BLaER1 (cell line): ENCODE data around the gene SNAP25.

Source experiments
- H3K27ac ChIP-seq: shearing (Covaris generic); formaldehyde crosslinking; 2 replicates; pipeline ENCODE4 v1.8.1; 2022
- H3K27me3 ChIP-seq: shearing (Covaris generic); formaldehyde crosslinking; 2 replicates; pipeline ENCODE4 v1.8.1; 2022
- H3K36me3 ChIP-seq: shearing (Covaris generic); formaldehyde crosslinking; 2 replicates; pipeline ENCODE4 v1.8.1; 2022
- H3K4me1 ChIP-seq: shearing (Covaris generic); formaldehyde crosslinking; 2 replicates; pipeline ENCODE4 v1.8.1; 2022
- H3K4me2 ChIP-seq: shearing (Covaris generic); formaldehyde crosslinking; 2 replicates; pipeline ENCODE4 v1.8.1; 2022
- H3K4me3 ChIP-seq: shearing (Covaris generic); formaldehyde crosslinking; 2 replicates; pipeline ENCODE4 v1.8.1; 2022
- H3K9ac ChIP-seq: shearing (Covaris generic); formaldehyde crosslinking; 2 replicates; pipeline ENCODE4 v1.8.1; 2022
- H3K9me3 ChIP-seq: shearing (Covaris generic); formaldehyde crosslinking; 2 replicates; pipeline ENCODE4 v1.8.1; 2022
- H4K20me1 ChIP-seq: shearing (Covaris generic); formaldehyde crosslinking; 2 replicates; pipeline ENCODE4 v1.8.1; 2022
- Cebpa-rat ChIP-seq: shearing (Covaris generic); IDR thresholded peaks from 2 replicates; pipeline ENCODE4 v1.8.1; 2022

Gene SNAP25

GRCh38 chr20:10280018-10280908, 61.6 kb downstream of the SNAP25 start:
- Histone ChIP-seq H3K4me1 (no peaks in the 10 kb centered on the region), H3K4me2 (no peak overlapping the region), H3K27me3 (no peaks in the 10 kb centered on the region), H3K27ac (no peak overlapping the region), H4K20me1 (no peaks in the 10 kb centered on the region), H3K4me3 (no peak overlapping the region), H3K9ac (no peak overlapping the region), H3K9me3 (no peaks in the 10 kb centered on the region), H3K36me3 (no peaks in the 10 kb centered on the region)
- TF ChIP-seq Cebpa-rat = no peak; the same call in 1 of the 2 replicates

GRCh38 chr20:10281911-10282310, 63.3 kb downstream of the SNAP25 start:
- H3K4me2 ChIP-seq = no peak overlapping the region
- no peak overlapping the region for H3K4me3 ChIP-seq
- H4K20me1 ChIP-seq = no peaks in the 10 kb centered on the region
- no peak for TF ChIP-seq Cebpa-rat
- H3K9me3 ChIP-seq = no peaks in the 10 kb centered on the region
- no peaks in the 10 kb centered on the region for H3K36me3 ChIP-seq
- H3K27ac ChIP-seq = no peak overlapping the region
- no peak overlapping the region for H3K9ac ChIP-seq
- no peaks in the 10 kb centered on the region for H3K27me3 ChIP-seq
- no peaks in the 10 kb centered on the region for H3K4me1 ChIP-seq

- no peak overlapping the region for H3K9ac ChIP-seq
- H4K20me1 ChIP-seq = no peaks in the 10 kb centered on the region
- H3K27ac ChIP-seq = no peak overlapping the region
- H3K9me3 ChIP-seq = no peaks in the 10 kb centered on the region
- no peaks in the 10 kb centered on the region for H3K4me1 ChIP-seq
- no peak overlapping the region for H3K4me2 ChIP-seq
- TF ChIP-seq Cebpa-rat = no peak
- no peaks in the 10 kb centered on the region for H3K27me3 ChIP-seq
- no peak overlapping the region for H3K4me3 ChIP-seq
- H3K36me3 ChIP-seq = no peaks in the 10 kb centered on the region
These were observed 64.4 kb downstream of the SNAP25 start for GRCh38 chr20:10282979-10283456.

GRCh38 chr20:10286356-10286755, 67.7 kb downstream of the SNAP25 start:
- no peaks in the 10 kb centered on the region for H3K36me3 ChIP-seq
- H4K20me1 ChIP-seq = no peaks in the 10 kb centered on the region
- H3K4me1 ChIP-seq = no peaks in the 10 kb centered on the region
- no peak overlapping the region for H3K4me3 ChIP-seq
- no peak overlapping the region for H3K27ac ChIP-seq
- H3K9ac ChIP-seq = no peak overlapping the region
- TF ChIP-seq Cebpa-rat = no peak
- H3K9me3 ChIP-seq = no peaks in the 10 kb centered on the region
- H3K27me3 ChIP-seq = no peaks in the 10 kb centered on the region
- H3K4me2 ChIP-seq = no peak overlapping the region

GRCh38 chr20:10288421-10288820, 69.8 kb downstream of the SNAP25 start:
- no peak for TF ChIP-seq Cebpa-rat
- no peaks in the 10 kb centered on the region for H3K27me3 ChIP-seq
- H3K9me3 ChIP-seq = no peaks in the 10 kb centered on the region
- H3K27ac ChIP-seq = no peak overlapping the region
- no peaks in the 10 kb centered on the region for H4K20me1 ChIP-seq
- H3K9ac ChIP-seq = no peak overlapping the region
- H3K36me3 ChIP-seq = no peaks in the 10 kb centered on the region
- no peak overlapping the region for H3K4me2 ChIP-seq
- H3K4me1 ChIP-seq = no peaks in the 10 kb centered on the region
- H3K4me3 ChIP-seq = no peak overlapping the region

- H3K27me3 ChIP-seq = no peaks in the 10 kb centered on the region
These were observed 70.5 kb downstream of the SNAP25 start for GRCh38 chr20:10288954-10289646.

GRCh38 chr20:10291568-10292248, 73.1 kb downstream of the SNAP25 start:
- H3K27ac ChIP-seq = no peak overlapping the region
- H3K4me1 ChIP-seq = peaks cover 6% of the 10 kb centered on the region
- H3K4me3 ChIP-seq = no peak overlapping the region
- H4K20me1 ChIP-seq = no peaks in the 10 kb centered on the region
- H3K27me3 ChIP-seq = no peaks in the 10 kb centered on the region
- no peak for TF ChIP-seq Cebpa-rat
- no peaks in the 10 kb centered on the region for H3K9me3 ChIP-seq
- H3K9ac ChIP-seq = no peak overlapping the region
- no peaks in the 10 kb centered on the region for H3K36me3 ChIP-seq
- H3K4me2 ChIP-seq = no peak overlapping the region

More at GRCh38 chr20:10288954-10289646, 70.5 kb downstream of the SNAP25 start:
- H3K27ac ChIP-seq = no peak overlapping the region
- no peak overlapping the region for H3K9ac ChIP-seq
- H3K4me2 ChIP-seq = no peak overlapping the region
- no peaks in the 10 kb centered on the region for H3K9me3 ChIP-seq
- H3K4me3 ChIP-seq = no peak overlapping the region
- no peaks in the 10 kb centered on the region for H4K20me1 ChIP-seq
- TF ChIP-seq Cebpa-rat = no peak
- H3K4me1 ChIP-seq = peaks cover 3% of the 10 kb centered on the region
- H3K36me3 ChIP-seq = no peaks in the 10 kb centered on the region

- Histone ChIP-seq H3K4me2 (no peak overlapping the region), H3K4me1 (peaks cover 20% of the 10 kb centered on the region), H3K27ac (no peak overlapping the region), H3K36me3 (no peaks in the 10 kb centered on the region), H3K9me3 (no peaks in the 10 kb centered on the region), H4K20me1 (no peaks in the 10 kb centered on the region), H3K4me3 (no peak overlapping the region), H3K9ac (no peak overlapping the region), H3K27me3 (no peaks in the 10 kb centered on the region)
- TF ChIP-seq Cebpa-rat = no peak
These were observed 78.6 kb downstream of the SNAP25 start for GRCh38 chr20:10297223-10297622.

GRCh38 chr20:10297684-10298240, 79.1 kb downstream of the SNAP25 start:
- Histone ChIP-seq H3K9me3 (no peaks in the 10 kb centered on the region), H3K4me1 (peaks cover 20% of the 10 kb centered on the region), H4K20me1 (no peaks in the 10 kb centered on the region), H3K27me3 (no peaks in the 10 kb centered on the region), H3K4me3 (no peak overlapping the region), H3K9ac (no peak overlapping the region), H3K27ac (no peak overlapping the region), H3K4me2 (no peak overlapping the region), H3K36me3 (no peaks in the 10 kb centered on the region)
- no peak for TF ChIP-seq Cebpa-rat
